ENCODE measurements around the gene GLIPR1L2. TPM values are rescaled to one million over a fixed set of nuclear protein-coding genes. Genes with fewer than 3 reads are reported as not detected.
A peak's percentile ranks its signal among the peaks of the same experiment; 100 is the strongest.
"Not testable (repeated sequence)": the region's sequence is repeated elsewhere in the genome, so short reads cannot be mapped to it uniquely, and the experiment has no call there.

The GLIPR1L2 gene
- total and polyA plus RNA-seq, 5 donors, result 1.8 to 2.8 (median 2.2) TPM

- intact Hi-C loops (cut with DNase I), result no loop called here
- DNase-seq, result no peak
- ATAC-seq, result no peak
- Histone ChIP-seq H3K4me1 (ENCODE audit: control insufficient read depth, insufficient read depth, low read length) (no peaks in the 10 kb centered on the region), H3K4me3 (ENCODE audit: low read length) (no peak overlapping the region), H3K27ac (ENCODE audit: low read length) (no peak overlapping the region), H3K27me3 (ENCODE audit: control insufficient read depth, insufficient read depth) (no peaks in the 10 kb centered on the region), H3K9me3 (ENCODE audit: control insufficient read depth, low read length) (no peaks in the 10 kb centered on the region)
Measured at GRCh38 chr12:75446857-75447256, 56.0 kb downstream of the GLIPR1L2 start.

- H3K27ac ChIP-seq (ENCODE audit: low read length), result no peak overlapping the region
- H3K4me1 ChIP-seq (ENCODE audit: control insufficient read depth, insufficient read depth, low read length), result no peaks in the 10 kb centered on the region
- no peaks in the 10 kb centered on the region for H3K9me3 ChIP-seq (ENCODE audit: control insufficient read depth, low read length)
- intact Hi-C loops (cut with DNase I), result no loop called here
- 72% methylated on average over 4 of the region's 4 CpGs for WGBS
- ATAC-seq (no peak), DNase-seq (no peak)
- no peaks in the 10 kb centered on the region for H3K27me3 ChIP-seq (ENCODE audit: control insufficient read depth, insufficient read depth)
- H3K4me3 ChIP-seq (ENCODE audit: low read length), result no peak overlapping the region
Measured at GRCh38 chr12:75447691-75448393, 57.0 kb downstream of the GLIPR1L2 start.

- no peaks in the 10 kb centered on the region for H3K9me3 ChIP-seq (ENCODE audit: control insufficient read depth, low read length)
- no peaks in the 10 kb centered on the region for H3K27me3 ChIP-seq (ENCODE audit: control insufficient read depth, insufficient read depth)
- DNase-seq (no peak), ATAC-seq (no peak)
- no peaks in the 10 kb centered on the region for H3K4me1 ChIP-seq (ENCODE audit: control insufficient read depth, insufficient read depth, low read length)
- intact Hi-C loops (cut with DNase I), result no loop called here
- no peak overlapping the region for H3K27ac ChIP-seq (ENCODE audit: low read length)
- H3K4me3 ChIP-seq (ENCODE audit: low read length), result no peak overlapping the region
- 77% methylated on average over 3 of the region's 3 CpGs for WGBS
Measured at GRCh38 chr12:75452675-75453330, 61.9 kb downstream of the GLIPR1L2 start.

GRCh38 chr12:75455839-75456238, 65.0 kb downstream of the GLIPR1L2 start:
- H3K9me3 ChIP-seq (ENCODE audit: control insufficient read depth, low read length), result no peaks in the 10 kb centered on the region
- H3K4me3 ChIP-seq (ENCODE audit: low read length), result no peak overlapping the region
- ATAC-seq (peak; percentile 28 to 36), DNase-seq (peak in 2 of 3 donors; percentile 33 to 50)
- H3K4me1 ChIP-seq (ENCODE audit: control insufficient read depth, insufficient read depth, low read length), result no peaks in the 10 kb centered on the region
- intact Hi-C loops (cut with DNase I), result no loop called here
- H3K27ac ChIP-seq (ENCODE audit: low read length), result no peak overlapping the region
- no peaks in the 10 kb centered on the region for H3K27me3 ChIP-seq (ENCODE audit: control insufficient read depth, insufficient read depth)
- WGBS, result 73% methylated on average over 5 of the region's 5 CpGs

- WGBS, result 69% methylated on average over 1 of the region's 1 CpG
- intact Hi-C loops (cut with DNase I), result no loop called here
- Histone ChIP-seq H3K27ac (ENCODE audit: low read length) (no peak overlapping the region), H3K4me1 (ENCODE audit: control insufficient read depth, insufficient read depth, low read length) (no peaks in the 10 kb centered on the region), H3K27me3 (ENCODE audit: control insufficient read depth, insufficient read depth) (no peaks in the 10 kb centered on the region), H3K9me3 (ENCODE audit: control insufficient read depth, low read length) (no peaks in the 10 kb centered on the region), H3K4me3 (ENCODE audit: low read length) (no peak overlapping the region)
- DNase-seq, result no peak
- ATAC-seq, result no peak
Measured at GRCh38 chr12:75457191-75457590, 66.3 kb downstream of the GLIPR1L2 start.

GRCh38 chr12:75457866-75458265, 67.0 kb downstream of the GLIPR1L2 start:
- H3K27ac ChIP-seq (ENCODE audit: low read length); H3K4me1 ChIP-seq (ENCODE audit: control insufficient read depth, insufficient read depth, low read length); intact Hi-C loops (cut with DNase I); DNase-seq; ATAC-seq; H3K4me3 ChIP-seq (ENCODE audit: low read length); H3K9me3 ChIP-seq (ENCODE audit: control insufficient read depth, low read length); H3K27me3 ChIP-seq (ENCODE audit: control insufficient read depth, insufficient read depth): not testable (repeated sequence)
- WGBS, result 75% methylated on average over 9 of the region's 9 CpGs

- H3K27me3 ChIP-seq (ENCODE audit: control insufficient read depth, insufficient read depth), result no peaks in the 10 kb centered on the region
- no peak overlapping the region for H3K4me3 ChIP-seq (ENCODE audit: low read length)
- no peak overlapping the region for H3K27ac ChIP-seq (ENCODE audit: low read length)
- H3K9me3 ChIP-seq (ENCODE audit: control insufficient read depth, low read length), result no peaks in the 10 kb centered on the region
- no peak for ATAC-seq
- no peak for DNase-seq
- H3K4me1 ChIP-seq (ENCODE audit: control insufficient read depth, insufficient read depth, low read length), result no peaks in the 10 kb centered on the region
- intact Hi-C loops (cut with DNase I), result no loop called here
- 90% methylated on average over 3 of the region's 3 CpGs for WGBS
Measured at GRCh38 chr12:75459755-75460154, 68.9 kb downstream of the GLIPR1L2 start.

GRCh38 chr12:75460204-75460603, 69.3 kb downstream of the GLIPR1L2 start:
- DNase-seq (no peak), ATAC-seq (no peak)
- Histone ChIP-seq H3K27ac (ENCODE audit: low read length) (no peak overlapping the region), H3K4me3 (ENCODE audit: low read length) (no peak overlapping the region), H3K27me3 (ENCODE audit: control insufficient read depth, insufficient read depth) (no peaks in the 10 kb centered on the region), H3K4me1 (ENCODE audit: control insufficient read depth, insufficient read depth, low read length) (no peaks in the 10 kb centered on the region), H3K9me3 (ENCODE audit: control insufficient read depth, low read length) (no peaks in the 10 kb centered on the region)
- intact Hi-C loops (cut with DNase I), result no loop called here

- intact Hi-C loops (cut with DNase I), result no loop called here
- no peak overlapping the region for H3K4me3 ChIP-seq (ENCODE audit: low read length)
- H3K27me3 ChIP-seq (ENCODE audit: control insufficient read depth, insufficient read depth), result no peaks in the 10 kb centered on the region
- no peak overlapping the region for H3K27ac ChIP-seq (ENCODE audit: low read length)
- H3K9me3 ChIP-seq (ENCODE audit: control insufficient read depth, low read length), result no peaks in the 10 kb centered on the region
- H3K4me1 ChIP-seq (ENCODE audit: control insufficient read depth, insufficient read depth, low read length), result no peaks in the 10 kb centered on the region
- 82% methylated on average over 6 of the region's 6 CpGs for WGBS
- no peak for DNase-seq
- ATAC-seq, result no peak
Measured at GRCh38 chr12:75471902-75472890, 81.3 kb downstream of the GLIPR1L2 start.

GRCh38 chr12:75474116-75474515, 83.2 kb downstream of the GLIPR1L2 start:
- Histone ChIP-seq H3K4me1 (ENCODE audit: control insufficient read depth, insufficient read depth, low read length) (no peaks in the 10 kb centered on the region), H3K27ac (ENCODE audit: low read length) (no peak overlapping the region), H3K4me3 (ENCODE audit: low read length) (no peak overlapping the region), H3K27me3 (ENCODE audit: control insufficient read depth, insufficient read depth) (no peaks in the 10 kb centered on the region), H3K9me3 (ENCODE audit: control insufficient read depth, low read length) (no peaks in the 10 kb centered on the region)
- ATAC-seq (no peak), DNase-seq (no peak)
- WGBS, result 61% methylated on average over 2 of the region's 2 CpGs
- intact Hi-C loops (cut with DNase I), result no loop called here

- no peak overlapping the region for H3K27ac ChIP-seq (ENCODE audit: low read length)
- no peak for DNase-seq
- no peaks in the 10 kb centered on the region for H3K27me3 ChIP-seq (ENCODE audit: control insufficient read depth, insufficient read depth)
- 91% methylated on average over 1 of the region's 1 CpG for WGBS
- H3K4me3 ChIP-seq (ENCODE audit: low read length), result no peak overlapping the region
- intact Hi-C loops (cut with DNase I), result no loop called here
- no peak for ATAC-seq
- no peaks in the 10 kb centered on the region for H3K9me3 ChIP-seq (ENCODE audit: control insufficient read depth, low read length)
- peaks cover 2% of the 10 kb centered on the region for H3K4me1 ChIP-seq (ENCODE audit: control insufficient read depth, insufficient read depth, low read length)
Measured at GRCh38 chr12:75476071-75476470, 85.2 kb downstream of the GLIPR1L2 start.

Measured in right cardiac atrium (tissue), 5 donors.